Measurements from ENCODE around the gene OR2A42. TPM values are rescaled to one million over a fixed set of nuclear protein-coding genes. Genes with fewer than 3 reads are reported as not detected.
"Not testable (repeated sequence)": the region's sequence is repeated elsewhere in the genome, so short reads cannot be mapped to it uniquely, and the experiment has no call there.

The OR2A42 gene
- 1 to 10 TPM in 3 of 4 donors, under 1 TPM in 1; 0.53 to 2.0 (median 1.5) TPM for polyA plus RNA-seq (ENCODE audit: insufficient read length in 4 of 4)

- not testable (repeated sequence) for DNase-seq (ENCODE audit: low read depth in 4 of 4, low spot score in 3 of 4)
These were observed at the start of gene OR2A42 for GRCh38 chr7:144239365-144239764. Gene OR2A42 (minus strand): TSS chr7:144239605. CDS start chr7:144232843, 6,762 bp downstream.

GRCh38 chr7:144287171-144287784 lies 47.9 kb upstream of the OR2A42 start:
- not testable (repeated sequence) for DNase-seq (ENCODE audit: low read depth in 4 of 4, low spot score in 3 of 4)

- DNase-seq (ENCODE audit: low read depth in 4 of 4, low spot score in 3 of 4) = not testable (repeated sequence)
These were observed 44.3 kb upstream of the OR2A42 start for GRCh38 chr7:144283716-144284115.

- DNase-seq (ENCODE audit: low read depth in 4 of 4, low spot score in 3 of 4) = not testable (repeated sequence)
These were observed 43.1 kb upstream of the OR2A42 start for GRCh38 chr7:144282490-144282889.

- DNase-seq (ENCODE audit: low read depth in 4 of 4, low spot score in 3 of 4) = not testable (repeated sequence)
These were observed 42.6 kb upstream of the OR2A42 start for GRCh38 chr7:144281981-144282380.

GRCh38 chr7:144280010-144280409 lies 40.6 kb upstream of the OR2A42 start:
- DNase-seq (ENCODE audit: low read depth in 4 of 4, low spot score in 3 of 4) = not testable (repeated sequence)

- DNase-seq (ENCODE audit: low read depth in 4 of 4, low spot score in 3 of 4) = not testable (repeated sequence)
These were observed 35.9 kb upstream of the OR2A42 start for GRCh38 chr7:144275281-144275680.

GRCh38 chr7:144269188-144269587 lies 29.8 kb upstream of the OR2A42 start, which contains the start of gene CTAGE8:
Gene CTAGE8 (minus strand): TSS chr7:144269288. CDS start chr7:144269250, 38 bp downstream.
- DNase-seq (ENCODE audit: low read depth in 4 of 4, low spot score in 3 of 4) = not testable (repeated sequence)

GRCh38 chr7:144264692-144265091 lies 25.3 kb upstream of the OR2A42 start, which contains the start of gene OR2A7:
Gene OR2A7 (minus strand): TSS chr7:144264792. CDS start chr7:144259628, 5,164 bp downstream.
- not testable (repeated sequence) for DNase-seq (ENCODE audit: low read depth in 4 of 4, low spot score in 3 of 4)

- DNase-seq (ENCODE audit: low read depth in 4 of 4, low spot score in 3 of 4) = not testable (repeated sequence)
These were observed 22.7 kb upstream of the OR2A42 start for GRCh38 chr7:144262128-144262527.

GRCh38 chr7:144259067-144259466 lies 19.7 kb upstream of the OR2A42 start:
- not testable (repeated sequence) for DNase-seq (ENCODE audit: low read depth in 4 of 4, low spot score in 3 of 4)

- no peak for DNase-seq (ENCODE audit: low read depth in 4 of 4, low spot score in 3 of 4)
These were observed 16.7 kb upstream of the OR2A42 start for GRCh38 chr7:144256112-144256511.

GRCh38 chr7:144255471-144255897 lies 16.1 kb upstream of the OR2A42 start:
- DNase-seq (ENCODE audit: low read depth in 4 of 4, low spot score in 3 of 4) = no peak

- not testable (repeated sequence) for DNase-seq (ENCODE audit: low read depth in 4 of 4, low spot score in 3 of 4)
These were observed 12.9 kb upstream of the OR2A42 start for GRCh38 chr7:144252307-144252706.

- DNase-seq (ENCODE audit: low read depth in 4 of 4, low spot score in 3 of 4) = not testable (repeated sequence)
These were observed 8.4 kb upstream of the OR2A42 start for GRCh38 chr7:144247674-144248330.

- not testable (repeated sequence) for DNase-seq (ENCODE audit: low read depth in 4 of 4, low spot score in 3 of 4)
These were observed 7.6 kb upstream of the OR2A42 start for GRCh38 chr7:144246967-144247366.

GRCh38 chr7:144245372-144245771 lies 6.0 kb upstream of the OR2A42 start:
- DNase-seq (ENCODE audit: low read depth in 4 of 4, low spot score in 3 of 4) = not testable (repeated sequence)

GRCh38 chr7:144238530-144239082 lies 799 bp downstream of the OR2A42 start:
- DNase-seq (ENCODE audit: low read depth in 4 of 4, low spot score in 3 of 4) = not testable (repeated sequence)

- not testable (repeated sequence) for DNase-seq (ENCODE audit: low read depth in 4 of 4, low spot score in 3 of 4)
These were observed 6.4 kb downstream of the OR2A42 start for GRCh38 chr7:144233039-144233438.

- DNase-seq (ENCODE audit: low read depth in 4 of 4, low spot score in 3 of 4) = not testable (repeated sequence)
These were observed 8.4 kb downstream of the OR2A42 start for GRCh38 chr7:144231027-144231426.

- not testable (repeated sequence) for DNase-seq (ENCODE audit: low read depth in 4 of 4, low spot score in 3 of 4)
These were observed 10.6 kb downstream of the OR2A42 start for GRCh38 chr7:144228810-144229209.
